HG02678 (cell line): Measurements from ENCODE around the gene LCMT1.
"Not testable (repeated sequence)": the region's sequence is repeated elsewhere in the genome, so short reads cannot be mapped to it uniquely, and the experiment has no call there.

ENCODE experiments used
- ATAC-seq: cut with Tn5 transposase; IDR thresholded peaks from one replicate; pipeline ENCODE4 v1.9.1; 2021; ENCODE audit warnings: mild to moderate bottlenecking, moderate library complexity; ENCODE audit not compliant: unreplicated experiment

Gene LCMT1

GRCh38 chr16:25111403-25112166 lies at the start of gene LCMT1:
Gene LCMT1, plus strand, starts transcription at chr16:25111742. Its CDS starts 142 bp downstream, at chr16:25111884.
- peak; percentile 94 for ATAC-seq

- ATAC-seq = no peak
Measured at GRCh38 chr16:25063102-25063501, 48.4 kb upstream of the LCMT1 start.

GRCh38 chr16:25063865-25064264 lies 47.7 kb upstream of the LCMT1 start:
- ATAC-seq = no peak

- not testable (repeated sequence) for ATAC-seq
Measured at GRCh38 chr16:25064281-25064680, 47.3 kb upstream of the LCMT1 start.

GRCh38 chr16:25064937-25065336 lies 46.6 kb upstream of the LCMT1 start:
- ATAC-seq = no peak

GRCh38 chr16:25065899-25066298 lies 45.6 kb upstream of the LCMT1 start:
- ATAC-seq = no peak

- no peak for ATAC-seq
Measured at GRCh38 chr16:25066426-25066746, 45.2 kb upstream of the LCMT1 start.

GRCh38 chr16:25066747-25067631 lies 44.6 kb upstream of the LCMT1 start:
- peak; percentile 86 for ATAC-seq

GRCh38 chr16:25073854-25074253 lies 37.7 kb upstream of the LCMT1 start:
- no peak for ATAC-seq

- no peak for ATAC-seq
Measured at GRCh38 chr16:25078386-25078978, 33.1 kb upstream of the LCMT1 start.

GRCh38 chr16:25079637-25080378 lies 31.7 kb upstream of the LCMT1 start:
- ATAC-seq = no peak

- ATAC-seq = no peak
Measured at GRCh38 chr16:25080420-25081131, 31.0 kb upstream of the LCMT1 start.

- ATAC-seq = no peak
Measured at GRCh38 chr16:25081702-25082101, 29.8 kb upstream of the LCMT1 start.

- ATAC-seq = no peak
Measured at GRCh38 chr16:25083065-25083464, 28.5 kb upstream of the LCMT1 start.

GRCh38 chr16:25083701-25084100 lies 27.8 kb upstream of the LCMT1 start:
- no peak for ATAC-seq

GRCh38 chr16:25084797-25085196 lies 26.7 kb upstream of the LCMT1 start:
- no peak for ATAC-seq

GRCh38 chr16:25087761-25088160 lies 23.8 kb upstream of the LCMT1 start:
- ATAC-seq = no peak

- ATAC-seq = no peak
Measured at GRCh38 chr16:25089351-25089750, 22.2 kb upstream of the LCMT1 start.

- ATAC-seq = no peak
Measured at GRCh38 chr16:25092441-25092840, 19.1 kb upstream of the LCMT1 start.
